ES-I3 (cell line): ENCODE data around the gene PPT2.

Experiments used
- H3K36me3 ChIP-seq: 2 replicates; pipeline ENCODE4 v1.6.1; 2013; ENCODE audit warnings: mild to moderate bottlenecking, low read length, control low read depth, moderate library complexity; ENCODE audit not compliant: insufficient read depth
- H3K4me1 ChIP-seq: 2 replicates; pipeline ENCODE4 v1.6.1; 2013; ENCODE audit warnings: mild to moderate bottlenecking, control low read depth, low read length; ENCODE audit not compliant: insufficient read depth
- H3K9ac ChIP-seq: 2 replicates; pipeline ENCODE4 v1.6.1; 2013; ENCODE audit warnings: low read depth, mild to moderate bottlenecking, low read length, moderate library complexity
- H3K9me3 ChIP-seq: 2 replicates; pipeline ENCODE4 v1.6.1; 2013; ENCODE audit warnings: mild to moderate bottlenecking, low read length, moderate library complexity; ENCODE audit not compliant: control insufficient read depth, insufficient read depth

The PPT2 gene

GRCh38 chr6:32171234-32171633 lies 17.3 kb downstream of the PPT2 start:
- H3K9me3 ChIP-seq: no peaks in the 10 kb centered on the region
- peaks cover 29% of the 10 kb centered on the region for H3K4me1 ChIP-seq
- 0 out of 2 replicates have a peak, but pooled peaks cover 9% of the 10 kb centered on the region for H3K36me3 ChIP-seq
- H3K9ac ChIP-seq: no peak overlapping the region

GRCh38 chr6:32173051-32173727 lies 19.2 kb downstream of the PPT2 start:
- Histone ChIP-seq H3K9ac (no peak overlapping the region), H3K36me3 (0 out of 2 replicates have a peak, but pooled peaks cover 4% of the 10 kb centered on the region), H3K9me3 (no peaks in the 10 kb centered on the region), H3K4me1 (peaks cover 22% of the 10 kb centered on the region)

DNA sequence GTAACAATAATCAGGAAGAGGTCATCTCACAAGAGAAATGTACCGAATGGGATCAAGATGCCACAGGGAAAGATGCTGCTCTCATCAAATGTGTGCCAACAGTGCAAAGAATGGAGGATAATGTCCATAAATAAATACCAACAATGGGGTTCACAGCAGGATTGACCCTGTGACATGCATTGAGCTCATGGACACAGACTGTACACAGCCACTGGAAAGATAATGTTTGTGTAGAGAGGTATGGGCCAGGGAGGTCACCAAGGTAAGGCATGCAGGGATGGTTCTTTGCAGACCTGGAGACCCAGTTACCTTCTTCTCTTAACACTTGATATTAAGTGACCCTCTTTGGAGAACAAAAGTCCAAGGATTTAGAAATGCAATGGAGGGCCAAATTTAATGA lies 20.5 kb downstream of the PPT2 start:
- Histone ChIP-seq H3K4me1 (peaks cover 19% of the 10 kb centered on the region), H3K9me3 (no peaks in the 10 kb centered on the region), H3K9ac (no peak overlapping the region), H3K36me3 (peaks cover 4% of the 10 kb centered on the region; the same call in 1 of the 2 replicates)

GRCh38 chr6:32175322-32175710 lies 21.4 kb downstream of the PPT2 start:
- Histone ChIP-seq H3K9ac (peak overlapping the region; percentile 96), H3K36me3 (peaks cover 5% of the 10 kb centered on the region; the same call in 1 of the 2 replicates), H3K9me3 (no peaks in the 10 kb centered on the region), H3K4me1 (peaks cover 19% of the 10 kb centered on the region)

DNA sequence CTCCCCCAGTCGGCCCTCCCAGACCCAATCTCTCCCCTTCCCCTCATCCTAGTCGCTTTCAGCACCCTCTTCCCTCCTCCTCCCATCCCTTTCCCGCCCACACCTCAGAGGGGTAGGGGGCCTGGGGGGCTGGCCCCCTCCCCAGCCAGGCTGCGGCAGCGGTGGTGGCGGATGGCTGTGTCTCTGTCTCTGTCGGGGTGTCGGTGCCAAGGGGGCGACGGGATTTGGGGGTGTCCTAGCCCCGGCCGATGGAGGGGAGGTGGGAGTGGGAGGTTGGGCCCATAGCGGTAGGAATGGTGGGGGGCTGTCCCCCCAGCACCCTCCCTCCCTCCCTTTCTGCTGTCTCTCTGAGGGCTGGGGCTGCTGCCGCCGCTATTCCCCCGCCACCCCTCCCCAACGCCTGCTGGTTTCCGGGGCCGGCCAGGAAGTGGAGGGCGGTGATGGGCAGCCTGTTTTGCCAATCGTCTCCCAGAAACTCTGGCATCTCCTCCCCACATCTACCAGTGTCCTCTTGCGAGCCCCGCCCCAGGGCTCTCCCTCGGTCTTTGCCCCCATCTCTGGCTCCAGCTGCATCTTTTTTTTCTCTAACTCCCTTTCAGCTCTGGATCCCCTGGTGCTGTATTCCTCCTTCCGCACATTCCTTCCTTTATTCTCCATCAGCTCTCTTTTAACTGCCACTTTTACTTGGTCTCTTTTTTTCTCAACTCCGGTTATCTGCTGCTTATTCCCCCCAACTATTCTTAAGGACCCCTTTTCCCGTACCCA lies 22.0 kb downstream of the PPT2 start, which contains the start of gene AGPAT1:
AGPAT1 (minus strand) TSS at position 374 of the 765 bp plus-strand sequence. CDS start 4,588 bp downstream, outside the sequence.
- H3K4me1 ChIP-seq: peaks cover 19% of the 10 kb centered on the region
- H3K9me3 ChIP-seq: no peaks in the 10 kb centered on the region
- H3K9ac ChIP-seq: peak within 1 kb of the TSS; percentile 96
- peaks cover 5% of the 10 kb centered on the region; the same call in 1 of the 2 replicates for H3K36me3 ChIP-seq

DNA sequence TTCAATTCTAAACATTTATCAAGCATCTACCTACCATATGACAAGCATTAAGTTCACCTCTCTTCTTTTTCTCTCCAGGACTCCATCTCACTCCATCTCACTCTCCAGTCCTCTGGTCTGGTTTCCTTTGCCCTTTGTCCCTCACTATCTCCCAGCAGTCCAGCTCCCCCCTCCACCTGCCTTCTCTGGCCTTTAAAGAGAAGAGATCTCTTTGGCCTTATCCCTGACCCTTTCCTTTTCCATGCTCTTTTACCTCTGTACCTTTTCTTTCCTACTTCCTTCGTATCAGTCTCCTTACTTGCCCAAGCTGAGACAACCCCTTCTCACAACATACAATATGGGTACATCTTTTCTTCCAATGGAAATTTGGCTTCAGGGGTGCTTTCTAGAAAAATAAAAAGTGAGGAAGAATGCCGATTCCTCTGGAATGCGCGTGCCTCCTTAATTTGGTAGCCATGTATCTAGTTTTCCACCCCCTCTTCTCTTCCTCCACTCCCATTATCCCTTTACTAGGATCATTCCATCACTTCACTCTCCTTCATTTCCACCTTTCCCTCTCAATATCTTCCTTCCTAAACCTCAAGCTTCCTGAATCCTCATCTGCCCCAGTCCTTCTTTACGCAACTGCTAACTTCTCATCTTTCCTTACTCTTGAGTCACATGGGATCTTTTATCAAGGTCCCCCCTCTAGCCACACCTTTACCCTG lies 22.7 kb downstream of the PPT2 start:
- H3K9ac ChIP-seq: peak overlapping the region; percentile 96
- peaks cover 6% of the 10 kb centered on the region; the same call in 1 of the 2 replicates for H3K36me3 ChIP-seq
- H3K4me1 ChIP-seq: peaks cover 19% of the 10 kb centered on the region
- no peaks in the 10 kb centered on the region for H3K9me3 ChIP-seq

DNA sequence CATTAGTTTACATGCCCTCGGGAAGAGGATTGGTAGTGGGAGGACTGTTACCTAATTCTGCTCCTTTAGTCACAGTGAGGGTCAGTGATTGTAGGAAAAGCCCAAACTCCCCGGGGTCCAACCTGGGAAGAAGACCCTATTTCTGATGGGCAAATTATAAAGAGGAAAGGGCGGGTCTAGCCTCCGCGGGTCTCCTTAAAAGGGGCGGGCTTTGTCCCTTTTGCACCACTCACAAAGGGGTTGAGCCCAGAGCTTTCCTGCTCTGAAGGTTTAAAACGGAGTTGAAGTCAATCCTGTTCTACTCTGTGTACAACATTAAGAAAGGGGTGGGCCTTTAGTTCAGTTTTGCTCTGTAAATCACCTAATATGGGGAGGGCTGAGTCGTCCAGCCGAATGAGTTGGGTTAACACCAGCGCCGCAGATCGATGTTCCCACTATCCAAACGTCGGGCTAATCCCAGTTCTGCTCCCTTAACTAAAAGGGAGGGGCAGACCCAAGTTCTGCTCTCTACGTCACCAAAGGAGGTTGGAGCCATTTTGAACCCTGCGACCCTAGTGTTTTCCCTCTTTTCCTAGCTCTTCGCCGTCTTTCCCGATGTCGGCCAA lies 23.3 kb downstream of the PPT2 start:
- H3K36me3 ChIP-seq: peaks cover 6% of the 10 kb centered on the region; the same call in 1 of the 2 replicates
- peaks cover 19% of the 10 kb centered on the region for H3K4me1 ChIP-seq
- peak overlapping the region; percentile 96 for H3K9ac ChIP-seq
- no peaks in the 10 kb centered on the region for H3K9me3 ChIP-seq

DNA sequence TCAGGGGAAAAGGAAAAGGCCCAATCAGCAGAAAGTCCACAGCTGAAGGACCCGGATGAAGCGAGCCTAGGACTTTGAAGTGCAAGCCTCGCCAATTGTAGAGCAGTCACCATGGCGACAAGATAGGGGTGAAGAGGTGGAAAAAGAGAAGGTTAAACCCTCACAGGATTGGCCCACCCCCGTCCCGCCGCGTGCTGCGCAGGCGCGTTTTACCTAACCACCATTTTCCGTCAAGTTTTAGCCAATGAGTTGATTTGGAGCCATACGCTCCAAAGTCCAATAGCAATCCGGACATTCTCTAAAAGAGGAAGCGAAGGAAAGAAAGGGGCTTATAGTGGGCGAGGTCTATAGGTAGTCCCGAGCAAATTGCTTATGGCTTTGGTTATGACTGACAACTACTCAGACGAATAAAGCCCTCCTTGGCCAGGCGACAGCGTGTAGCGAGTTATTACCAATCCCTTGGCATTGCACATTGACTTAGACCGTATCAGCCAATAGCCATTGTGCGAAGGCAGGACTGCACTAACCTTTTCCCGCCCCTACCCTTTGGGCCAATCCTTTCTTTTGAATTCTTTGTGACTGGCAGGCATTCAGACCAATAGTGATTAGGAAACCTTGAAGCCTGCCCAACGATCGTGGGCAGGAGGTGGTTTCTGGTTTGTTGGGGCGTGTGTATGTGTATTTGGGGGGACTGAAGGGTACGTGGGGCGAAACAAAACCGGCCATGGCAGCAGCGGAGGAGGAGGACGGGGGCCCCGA lies 24.0 kb downstream of the PPT2 start, which contains the start of gene RNF5:
RNF5 (plus strand) TSS at position 618 of the 759 bp plus-strand sequence; CDS start at position 725, 107 bp downstream.
- Histone ChIP-seq H3K36me3 (peaks cover 6% of the 10 kb centered on the region; the same call in 1 of the 2 replicates), H3K4me1 (peaks cover 17% of the 10 kb centered on the region)

GRCh38 chr6:32178547-32179440 lies 24.9 kb downstream of the PPT2 start:
- Histone ChIP-seq H3K9ac (peak overlapping the region; percentile 96), H3K4me1 (peaks cover 9% of the 10 kb centered on the region; the same call in 1 of the 2 replicates), H3K36me3 (peaks cover 6% of the 10 kb centered on the region; the same call in 1 of the 2 replicates), H3K9me3 (no peaks in the 10 kb centered on the region)

More for the DNA sequence above, 24.0 kb downstream of the PPT2 start, which contains the start of gene RNF5:
- no peaks in the 10 kb centered on the region for H3K9me3 ChIP-seq
- H3K9ac ChIP-seq: peak within 1 kb of the TSS; percentile 96

- Histone ChIP-seq H3K9me3 (no peaks in the 10 kb centered on the region), H3K9ac (no peak overlapping the region), H3K36me3 (peaks cover 6% of the 10 kb centered on the region; the same call in 1 of the 2 replicates), H3K4me1 (peaks cover under 1% of the 10 kb centered on the region; the same call in 1 of the 2 replicates)
Observed at GRCh38 chr6:32179766-32180405, 25.9 kb downstream of the PPT2 start.

- Histone ChIP-seq H3K4me1 (0 out of 2 replicates have a peak, but pooled peaks cover 3% of the 10 kb centered on the region), H3K36me3 (peaks cover 6% of the 10 kb centered on the region; the same call in 1 of the 2 replicates), H3K9ac (no peak overlapping the region), H3K9me3 (no peaks in the 10 kb centered on the region)
Observed at GRCh38 chr6:32181148-32181702, 27.3 kb downstream of the PPT2 start.
